Measurements from ENCODE around the gene MYO1G.

The MYO1G gene

GRCh38 chr7:44980393-44981034 lies 1.7 kb upstream of the MYO1G start:
- DNase-seq (ENCODE audit: low read depth), result no peak

- no peak for DNase-seq (ENCODE audit: low read depth)
Observed at GRCh38 chr7:44979481-44980392, 922 bp upstream of the MYO1G start.

- no peak for DNase-seq (ENCODE audit: low read depth)
Observed at GRCh38 chr7:44977959-44978335, 868 bp downstream of the MYO1G start.

GRCh38 chr7:44977304-44977958 lies 1.4 kb downstream of the MYO1G start:
- DNase-seq (ENCODE audit: low read depth), result no peak

GRCh38 chr7:44976746-44977196 lies 2.0 kb downstream of the MYO1G start:
- no peak for DNase-seq (ENCODE audit: low read depth)

- DNase-seq (ENCODE audit: low read depth), result no peak
Observed at GRCh38 chr7:44976040-44976745, 2.6 kb downstream of the MYO1G start.

GRCh38 chr7:44975331-44976039 lies 3.3 kb downstream of the MYO1G start:
- DNase-seq (ENCODE audit: low read depth), result no peak

- DNase-seq (ENCODE audit: low read depth), result no peak
Observed at GRCh38 chr7:44974549-44974948, 4.3 kb downstream of the MYO1G start.

GRCh38 chr7:44973610-44974401 lies 5.0 kb downstream of the MYO1G start:
- DNase-seq (ENCODE audit: low read depth), result no peak

- DNase-seq (ENCODE audit: low read depth), result no peak
Observed at GRCh38 chr7:44972562-44972961, 6.3 kb downstream of the MYO1G start.

GRCh38 chr7:44971902-44972441 lies 6.8 kb downstream of the MYO1G start:
- no peak for DNase-seq (ENCODE audit: low read depth)

GRCh38 chr7:44971188-44971901 lies 7.5 kb downstream of the MYO1G start:
- DNase-seq (ENCODE audit: low read depth), result no peak

- DNase-seq (ENCODE audit: low read depth), result no peak
Observed at GRCh38 chr7:44970523-44971051, 8.2 kb downstream of the MYO1G start.

- no peak for DNase-seq (ENCODE audit: low read depth)
Observed at GRCh38 chr7:44969701-44970522, 8.9 kb downstream of the MYO1G start.

- DNase-seq (ENCODE audit: low read depth), result no peak
Observed at GRCh38 chr7:44969049-44969700, 9.6 kb downstream of the MYO1G start.

- DNase-seq (ENCODE audit: low read depth), result no peak
Observed at GRCh38 chr7:44967571-44968446, 11.0 kb downstream of the MYO1G start.
